GM19240 (cell line): ENCODE data around the gene PCDHGB7.
A peak's percentile ranks its signal among the peaks of the same experiment; 100 is the strongest.
"Not testable (repeated sequence)": the region's sequence is repeated elsewhere in the genome, so short reads cannot be mapped to it uniquely, and the experiment has no call there.

Experiments
- DNase-seq: peaks from one replicate; pipeline ENCODE4 v3.0.0; 2011; ENCODE audit warnings: low spot score; ENCODE audit not compliant: insufficient read length

The PCDHGB7 gene

DNA sequence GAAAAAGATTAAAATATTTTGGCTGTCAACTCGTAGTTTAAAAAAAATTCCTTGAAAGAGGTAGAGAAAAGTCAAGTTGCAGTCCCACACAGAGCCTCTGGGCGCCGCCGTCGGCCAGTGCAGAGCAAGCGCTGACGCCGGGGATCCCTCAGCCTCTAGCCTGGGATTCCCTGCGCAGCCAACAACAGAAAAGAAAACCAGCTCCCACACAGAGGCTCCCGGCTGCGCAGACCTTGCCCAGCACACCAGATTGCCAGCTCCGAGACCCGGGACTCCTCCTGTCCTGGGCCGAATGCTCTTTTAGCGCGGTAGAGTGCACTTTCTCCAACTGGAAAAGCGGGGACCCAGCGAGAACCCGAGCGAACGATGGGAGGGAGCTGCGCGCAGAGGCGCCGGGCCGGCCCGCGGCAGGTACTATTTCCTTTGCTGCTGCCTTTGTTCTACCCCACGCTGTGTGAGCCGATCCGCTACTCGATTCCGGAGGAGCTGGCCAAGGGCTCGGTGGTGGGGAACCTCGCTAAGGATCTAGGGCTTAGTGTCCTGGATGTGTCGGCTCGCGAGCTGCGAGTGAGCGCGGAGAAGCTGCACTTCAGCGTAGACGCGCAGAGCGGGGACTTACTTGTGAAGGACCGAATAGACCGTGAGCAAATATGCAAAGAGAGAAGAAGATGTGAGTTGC lies at the start of gene PCDHGB7:
TSS of gene PCDHGB7 (plus strand) at position 184 of the 679 bp plus-strand sequence. CDS start at position 367, 183 bp downstream.
- DNase-seq = peak; percentile 55

DNA sequence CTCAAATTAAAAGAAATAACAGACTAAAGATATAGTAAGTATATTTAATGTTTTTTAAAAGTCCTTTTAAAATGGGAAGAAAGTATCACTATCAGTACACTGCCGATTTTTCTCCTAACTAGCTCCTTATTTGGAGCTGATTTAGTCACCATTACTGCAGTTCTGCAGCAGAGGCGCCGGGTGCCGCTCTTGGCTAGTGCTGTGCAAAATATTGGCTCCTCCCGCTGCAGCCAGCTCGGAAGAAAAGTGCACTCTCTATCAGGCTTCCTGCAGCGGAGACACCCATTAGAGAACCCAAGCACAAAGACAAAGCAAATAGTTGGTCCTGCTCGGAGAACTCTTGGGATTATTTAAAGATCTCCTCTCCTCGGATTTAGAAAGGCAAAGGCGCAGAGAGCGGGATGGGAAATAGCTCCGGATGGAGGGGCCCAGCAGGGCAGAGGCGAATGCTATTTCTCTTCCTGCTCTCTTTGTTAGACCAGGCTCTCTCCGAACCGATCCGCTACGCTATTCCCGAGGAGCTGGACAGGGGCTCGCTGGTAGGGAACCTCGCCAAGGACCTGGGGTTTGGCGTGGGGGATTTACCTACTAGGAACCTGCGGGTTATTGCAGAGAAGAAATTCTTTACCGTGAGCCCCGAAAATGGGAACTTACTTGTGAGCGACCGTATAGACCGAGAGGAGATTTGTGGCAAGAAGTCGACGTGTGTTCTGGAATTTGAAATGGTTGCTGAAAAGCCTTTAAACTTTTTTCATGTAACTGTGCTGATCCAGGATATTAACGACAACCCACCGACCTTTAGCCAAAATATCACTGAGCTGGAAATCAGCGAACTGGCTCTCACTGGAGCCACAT lies 47.3 kb upstream of the PCDHGB7 start, which contains the start of gene PCDHGB3:
TSS of gene PCDHGB3 (plus strand) at position 249 of the 855 bp plus-strand sequence. CDS start at position 402, 153 bp downstream.
- no peak for DNase-seq

- DNase-seq = no peak
These were observed 45.7 kb upstream of the PCDHGB7 start for GRCh38 chr5:141371572-141372475.

DNA sequence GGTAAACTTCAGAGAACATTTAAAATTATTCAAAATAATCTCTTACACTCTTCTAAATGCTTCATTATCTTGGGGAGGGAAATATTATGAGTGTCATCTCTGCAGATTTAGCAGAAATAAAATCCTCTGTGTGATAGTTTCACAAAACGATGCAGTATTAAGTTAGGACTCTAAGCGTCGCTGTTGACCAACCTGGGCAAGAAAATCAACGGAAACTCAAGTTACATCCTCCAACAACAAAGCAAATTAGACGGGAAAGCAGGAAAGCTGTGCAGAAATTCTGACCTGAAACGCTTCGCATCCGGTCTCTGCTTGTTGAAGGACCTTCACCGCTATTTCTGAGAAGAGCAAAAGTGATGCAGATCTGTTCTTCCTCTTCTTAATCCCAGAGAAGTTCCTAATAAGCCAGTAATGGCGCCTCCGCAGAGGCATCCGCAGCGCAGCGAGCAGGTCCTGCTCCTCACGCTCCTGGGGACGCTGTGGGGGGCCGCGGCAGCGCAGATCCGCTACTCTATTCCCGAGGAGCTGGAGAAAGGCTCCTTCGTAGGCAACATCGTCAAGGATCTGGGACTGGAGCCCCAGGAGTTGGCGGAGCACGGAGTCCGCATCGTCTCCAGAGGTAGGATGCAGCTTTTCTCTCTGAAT lies 43.7 kb upstream of the PCDHGB7 start, which contains the start of gene PCDHGA6:
TSS of gene PCDHGA6 (plus strand) at position 219 of the 645 bp plus-strand sequence. CDS start at position 412, 193 bp downstream.
- DNase-seq = no peak

- no peak for DNase-seq
These were observed 42.9 kb upstream of the PCDHGB7 start for GRCh38 chr5:141374627-141375026.

DNA sequence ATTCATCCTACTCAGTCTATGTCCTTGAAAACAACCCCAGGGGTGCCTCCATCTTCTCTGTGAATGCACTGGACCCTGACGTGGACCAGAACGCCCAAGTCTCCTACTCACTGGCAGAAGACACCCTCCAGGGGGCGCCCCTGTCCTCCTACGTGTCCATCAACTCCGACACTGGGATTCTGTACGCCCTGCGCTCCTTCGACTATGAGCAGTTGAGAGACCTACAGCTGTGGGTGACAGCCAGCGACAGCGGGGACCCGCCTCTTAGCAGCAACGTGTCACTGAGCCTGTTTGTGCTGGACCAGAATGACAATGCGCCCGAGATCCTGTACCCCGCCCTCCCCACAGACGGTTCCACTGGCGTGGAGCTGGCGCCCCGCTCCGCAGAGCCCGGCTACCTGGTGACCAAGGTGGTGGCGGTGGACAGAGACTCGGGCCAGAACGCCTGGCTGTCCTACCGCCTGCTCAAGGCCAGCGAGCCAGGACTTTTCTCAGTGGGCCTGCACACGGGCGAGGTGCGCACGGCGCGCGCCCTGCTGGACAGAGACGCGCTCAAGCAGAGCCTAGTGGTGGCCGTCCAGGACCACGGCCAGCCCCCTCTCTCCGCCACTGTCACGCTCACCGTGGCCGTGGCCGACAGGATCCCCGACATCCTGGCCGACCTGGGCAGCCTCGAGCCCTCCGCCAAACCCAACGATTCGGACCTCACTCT lies 41.9 kb upstream of the PCDHGB7 start:
- not testable (repeated sequence) for DNase-seq

GRCh38 chr5:141382469-141383294 lies 34.8 kb upstream of the PCDHGB7 start, which contains the start of gene PCDHGA7:
Gene PCDHGA7 (plus strand): TSS chr5:141382742. CDS start chr5:141382900, 158 bp downstream.
- DNase-seq = no peak

DNA sequence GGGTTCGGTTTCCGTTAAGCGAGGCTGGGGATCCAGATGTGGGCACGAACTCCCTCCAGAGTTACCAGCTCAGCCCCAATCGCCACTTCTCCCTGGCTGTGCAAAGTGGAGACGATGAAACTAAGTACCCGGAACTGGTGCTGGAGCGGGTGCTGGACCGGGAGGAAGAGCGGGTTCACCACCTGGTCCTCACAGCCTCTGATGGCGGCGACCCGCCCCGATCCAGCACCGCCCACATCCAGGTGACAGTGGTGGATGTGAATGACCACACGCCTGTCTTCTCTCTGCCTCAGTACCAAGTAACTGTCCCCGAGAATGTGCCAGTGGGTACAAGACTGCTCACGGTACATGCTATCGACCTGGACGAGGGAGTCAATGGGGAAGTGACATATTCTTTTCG lies 34.1 kb upstream of the PCDHGB7 start:
- DNase-seq = no peak

DNA sequence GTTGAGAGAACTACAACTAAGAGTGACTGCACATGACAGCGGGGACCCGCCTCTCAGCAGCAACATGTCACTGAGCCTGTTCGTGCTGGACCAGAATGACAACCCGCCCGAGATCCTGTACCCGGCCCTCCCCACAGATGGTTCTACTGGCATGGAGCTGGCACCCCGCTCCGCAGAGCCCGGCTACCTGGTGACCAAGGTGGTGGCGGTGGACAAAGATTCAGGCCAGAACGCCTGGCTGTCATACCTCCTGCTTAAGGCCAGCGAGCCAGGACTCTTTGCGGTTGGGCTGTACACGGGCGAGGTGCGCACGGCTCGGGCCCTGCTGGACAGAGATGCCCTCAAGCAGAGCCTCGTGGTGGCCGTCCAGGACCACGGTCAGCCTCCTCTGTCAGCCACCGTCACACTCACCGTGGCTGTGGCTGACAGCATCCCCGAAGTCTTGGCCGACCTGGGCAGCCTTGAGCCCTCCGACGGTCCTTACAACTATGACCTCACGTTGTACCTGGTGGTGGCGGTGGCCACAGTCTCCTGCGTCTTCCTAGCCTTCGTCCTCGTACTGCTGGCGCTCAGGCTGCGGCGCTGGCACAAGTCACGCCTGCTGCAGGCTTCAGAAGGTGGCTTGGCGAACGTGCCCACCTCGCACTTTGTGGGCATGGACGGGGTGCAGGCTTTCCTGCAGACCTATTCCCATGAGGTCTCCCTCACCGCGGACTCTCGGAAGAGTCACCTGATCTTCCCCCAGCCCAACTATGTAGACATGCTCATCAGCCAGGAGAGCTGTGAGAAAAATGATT lies 32.8 kb upstream of the PCDHGB7 start:
- no peak for DNase-seq

DNA sequence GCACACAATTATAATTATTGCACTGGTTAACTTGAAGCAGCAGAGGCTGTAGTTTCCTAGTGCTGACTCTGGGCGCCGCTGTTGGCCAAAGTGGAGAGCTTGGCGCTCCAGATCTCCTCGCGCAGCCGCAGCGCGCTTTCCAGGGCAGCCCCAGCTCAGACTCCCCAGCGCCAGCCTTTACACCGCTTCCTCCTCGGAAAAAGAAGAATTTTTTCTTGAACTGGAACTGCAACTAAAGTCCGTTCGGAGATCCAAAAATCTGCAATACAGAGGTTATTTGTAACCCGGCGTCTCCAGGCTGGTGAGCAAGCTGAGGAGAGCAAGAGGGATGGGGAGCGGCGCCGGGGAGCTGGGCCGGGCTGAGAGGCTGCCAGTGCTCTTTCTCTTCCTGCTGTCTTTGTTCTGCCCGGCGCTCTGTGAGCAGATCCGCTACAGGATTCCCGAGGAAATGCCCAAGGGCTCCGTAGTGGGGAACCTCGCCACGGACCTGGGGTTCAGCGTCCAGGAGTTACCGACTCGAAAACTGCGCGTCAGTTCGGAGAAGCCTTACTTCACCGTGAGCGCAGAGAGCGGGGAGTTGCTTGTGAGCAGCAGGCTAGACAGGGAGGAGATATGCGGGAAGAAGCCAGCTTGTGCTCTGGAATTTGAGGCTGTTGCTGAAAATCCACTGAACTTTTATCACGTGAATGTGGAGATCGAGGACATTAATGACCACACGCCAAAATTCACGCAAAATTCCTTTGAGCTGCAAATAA lies 29.7 kb upstream of the PCDHGB7 start, which contains the start of gene PCDHGB4:
TSS of gene PCDHGB4 (plus strand) at position 142 of the 755 bp plus-strand sequence. CDS start at position 329, 187 bp downstream.
- DNase-seq = not testable (repeated sequence)

- no peak for DNase-seq
These were observed 28.8 kb upstream of the PCDHGB7 start for GRCh38 chr5:141388661-141389060.

GRCh38 chr5:141389153-141390042 lies 28.1 kb upstream of the PCDHGB7 start:
- no peak for DNase-seq

DNA sequence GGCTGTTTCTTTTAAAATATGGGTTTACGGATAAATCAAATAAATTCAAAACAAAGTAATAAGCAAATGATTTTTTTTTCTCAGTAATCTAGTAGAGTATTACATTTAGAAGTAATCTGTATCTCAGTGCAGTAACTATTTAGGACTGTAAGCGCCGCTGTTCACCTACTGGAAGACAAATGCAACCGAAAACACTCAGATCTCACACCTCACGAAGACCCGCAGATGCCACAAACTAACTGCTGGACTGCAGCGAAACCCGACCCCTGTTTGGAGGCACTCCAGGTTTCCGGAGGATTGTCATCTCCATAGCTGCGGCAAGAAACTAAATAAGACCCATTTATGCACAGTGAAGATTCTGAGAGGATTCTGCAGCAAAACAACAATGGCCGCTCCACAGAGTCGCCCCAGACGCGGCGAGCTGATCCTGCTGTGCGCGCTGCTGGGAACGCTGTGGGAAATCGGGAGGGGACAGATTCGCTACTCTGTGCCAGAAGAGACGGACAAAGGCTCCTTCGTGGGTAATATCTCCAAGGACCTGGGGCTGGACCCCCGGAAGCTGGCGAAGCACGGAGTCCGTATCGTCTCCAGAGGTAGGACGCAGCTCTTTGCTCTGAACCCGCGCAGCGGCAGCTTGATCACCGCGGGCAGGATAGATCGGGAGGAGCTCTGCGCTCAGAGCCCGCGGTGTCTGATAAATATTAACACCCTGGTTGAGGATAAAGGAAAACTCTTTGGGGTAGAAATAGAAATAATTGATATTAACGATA lies 24.9 kb upstream of the PCDHGB7 start, which contains the start of gene PCDHGA8:
TSS of gene PCDHGA8 (plus strand) at position 205 of the 770 bp plus-strand sequence. CDS start at position 386, 181 bp downstream.
- no peak for DNase-seq

GRCh38 chr5:141393267-141393666 lies 24.2 kb upstream of the PCDHGB7 start:
- DNase-seq = no peak

DNA sequence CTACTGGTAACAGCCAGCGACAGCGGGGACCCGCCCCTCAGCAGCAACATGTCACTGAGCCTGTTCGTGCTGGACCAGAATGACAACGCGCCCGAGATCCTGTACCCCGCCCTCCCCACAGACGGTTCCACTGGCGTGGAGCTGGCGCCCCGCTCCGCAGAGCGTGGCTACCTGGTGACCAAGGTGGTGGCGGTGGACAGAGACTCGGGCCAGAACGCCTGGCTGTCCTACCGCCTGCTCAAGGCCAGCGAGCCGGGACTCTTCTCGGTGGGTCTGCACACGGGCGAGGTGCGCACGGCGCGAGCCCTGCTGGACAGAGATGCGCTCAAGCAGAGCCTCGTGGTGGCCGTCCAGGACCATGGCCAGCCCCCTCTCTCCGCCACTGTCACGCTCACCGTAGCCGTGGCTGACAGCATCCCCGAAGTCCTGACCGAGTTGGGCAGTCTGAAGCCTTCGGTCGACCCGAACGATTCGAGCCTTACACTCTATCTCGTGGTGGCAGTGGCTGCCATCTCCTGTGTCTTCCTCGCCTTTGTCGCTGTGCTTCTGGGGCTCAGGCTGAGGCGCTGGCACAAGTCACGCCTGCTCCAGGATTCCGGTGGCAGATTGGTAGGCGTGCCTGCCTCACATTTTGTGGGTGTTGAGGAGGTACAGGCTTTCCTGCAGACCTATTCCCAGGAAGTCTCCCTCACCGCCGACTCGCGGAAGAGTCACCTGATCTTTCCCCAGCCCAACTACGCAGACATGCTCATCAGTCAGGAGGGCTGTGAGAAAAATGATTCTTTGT lies 22.9 kb upstream of the PCDHGB7 start:
- DNase-seq = not testable (repeated sequence)
